Measurements from ENCODE around the gene ARHGAP31.
"Not testable (repeated sequence)": the region's sequence is repeated elsewhere in the genome, so short reads cannot be mapped to it uniquely, and the experiment has no call there.

ARHGAP31 gene

DNA sequence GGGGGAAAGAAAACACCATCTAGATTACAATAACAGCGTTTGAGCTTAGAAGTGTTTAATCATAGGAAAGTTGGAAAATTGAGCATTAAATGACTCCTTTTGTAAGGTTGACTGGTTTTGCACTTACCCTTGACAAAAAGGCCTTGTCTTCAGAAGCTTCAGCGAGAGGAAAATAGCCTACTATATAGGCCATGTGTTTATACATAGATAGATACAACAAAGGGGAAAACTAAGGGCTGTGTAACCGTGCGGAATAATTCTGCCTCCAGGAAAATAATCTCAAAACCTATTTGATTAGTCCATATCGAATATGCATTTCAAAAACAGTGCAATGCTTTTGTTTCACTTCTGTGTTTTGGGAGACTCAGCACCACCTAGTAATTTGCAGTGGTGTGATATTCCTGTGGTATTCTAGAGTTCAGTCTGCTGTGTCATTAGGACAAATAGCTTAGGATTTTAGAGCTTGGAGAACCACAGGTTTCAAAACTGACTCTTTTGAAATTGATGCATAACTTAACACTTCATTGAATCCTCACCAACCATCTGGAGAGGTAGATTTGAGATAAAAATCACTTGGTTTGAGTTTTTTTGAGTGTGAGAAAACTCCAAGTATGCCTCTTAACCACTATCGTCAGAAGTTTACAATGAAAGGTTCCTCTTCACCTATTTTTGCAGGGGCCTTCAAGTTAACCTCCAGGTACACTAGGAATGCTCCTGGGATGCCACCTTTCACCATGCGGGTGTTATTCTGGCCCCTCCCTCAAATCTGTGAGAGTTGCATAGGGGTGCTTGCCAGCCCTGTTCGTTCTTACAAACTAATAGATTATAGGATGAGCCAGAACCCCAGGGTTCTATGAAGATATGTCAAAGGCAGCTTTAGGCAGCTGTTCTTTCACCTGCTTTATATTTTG, 1.9 kb downstream of the ARHGAP31 start:
- DNase-seq (ENCODE audit: low read depth): peak; percentile 62

DNA sequence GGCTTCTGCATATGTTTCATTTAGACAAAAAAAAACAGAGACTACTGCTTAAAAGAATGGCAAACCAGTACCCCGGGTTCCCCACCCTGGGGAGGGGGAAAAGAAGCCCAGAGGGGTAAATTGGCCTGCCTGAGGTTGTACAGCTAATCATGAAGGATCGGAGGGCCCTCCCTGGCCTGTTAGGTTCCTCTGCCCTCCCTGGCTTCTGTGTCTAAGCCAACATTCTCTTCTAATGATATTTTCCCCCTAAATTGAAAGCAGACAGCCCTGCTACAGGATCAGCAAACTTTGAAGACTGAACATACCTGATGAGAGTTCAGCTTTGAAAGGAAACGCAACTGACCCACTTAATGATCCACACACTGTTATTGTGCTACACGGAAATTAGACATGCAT, 2.5 kb downstream of the ARHGAP31 start:
- no peak for DNase-seq (ENCODE audit: low read depth)

DNA sequence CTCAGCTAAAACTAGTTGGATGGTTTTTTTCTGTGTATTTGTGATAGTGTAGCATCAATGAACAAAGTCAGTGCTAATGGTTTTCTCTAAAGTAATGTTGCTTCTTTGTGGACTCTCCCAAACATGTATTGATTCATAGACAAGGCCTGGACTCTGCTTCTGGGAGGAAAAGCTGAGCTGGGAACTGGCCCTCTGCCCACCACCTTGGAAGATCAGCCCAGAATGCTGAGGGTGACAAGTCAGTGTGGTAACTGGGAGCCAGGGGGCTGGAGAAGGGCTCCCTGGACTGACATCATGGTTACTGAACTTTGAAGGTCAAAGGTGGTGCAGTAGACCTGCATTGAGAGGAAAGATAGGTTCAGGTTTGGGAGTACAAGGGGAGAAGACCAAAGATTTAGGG, 3.0 kb downstream of the ARHGAP31 start:
- DNase-seq (ENCODE audit: low read depth): peak; percentile 70

DNA sequence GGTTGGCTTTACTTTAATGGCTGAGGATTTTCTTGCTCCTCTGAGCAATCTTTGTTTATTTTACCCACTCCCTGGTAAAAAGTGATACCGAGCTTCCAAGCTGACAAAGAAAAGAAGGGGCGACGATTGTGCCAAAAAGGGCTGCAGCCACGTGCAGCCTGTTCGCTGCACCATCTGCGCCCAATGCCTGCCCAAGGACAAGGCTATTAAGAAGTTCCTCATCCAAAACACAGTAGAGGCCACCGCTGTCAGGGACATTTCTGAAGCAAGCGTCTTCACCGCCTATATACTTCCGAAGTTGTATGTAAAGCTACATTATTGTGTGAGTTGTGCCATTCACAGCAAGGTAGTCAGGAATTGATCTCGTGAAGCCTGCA, 4.4 kb downstream of the ARHGAP31 start:
- no peak for DNase-seq (ENCODE audit: low read depth)

DNA sequence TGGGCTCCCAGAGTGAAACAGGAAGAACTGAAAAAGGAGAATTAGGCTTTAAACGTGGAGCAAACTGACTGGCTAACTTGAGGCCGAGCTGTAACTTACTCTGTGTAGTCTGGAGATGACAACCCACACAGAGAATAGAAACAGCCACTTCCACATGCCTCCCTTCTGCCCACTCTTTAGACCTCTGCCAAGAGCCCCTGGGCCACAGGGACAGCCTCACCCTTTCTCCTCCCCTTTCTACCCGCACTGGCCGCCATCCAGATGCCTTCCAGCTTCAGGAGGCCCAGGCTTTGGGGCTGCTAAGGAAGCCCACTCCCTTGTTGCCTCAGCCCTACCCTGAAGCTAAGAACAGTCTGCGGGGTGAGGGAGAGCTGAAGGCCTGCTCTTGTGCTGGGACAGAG, 6.8 kb downstream of the ARHGAP31 start:
- DNase-seq (ENCODE audit: low read depth): no peak

DNA sequence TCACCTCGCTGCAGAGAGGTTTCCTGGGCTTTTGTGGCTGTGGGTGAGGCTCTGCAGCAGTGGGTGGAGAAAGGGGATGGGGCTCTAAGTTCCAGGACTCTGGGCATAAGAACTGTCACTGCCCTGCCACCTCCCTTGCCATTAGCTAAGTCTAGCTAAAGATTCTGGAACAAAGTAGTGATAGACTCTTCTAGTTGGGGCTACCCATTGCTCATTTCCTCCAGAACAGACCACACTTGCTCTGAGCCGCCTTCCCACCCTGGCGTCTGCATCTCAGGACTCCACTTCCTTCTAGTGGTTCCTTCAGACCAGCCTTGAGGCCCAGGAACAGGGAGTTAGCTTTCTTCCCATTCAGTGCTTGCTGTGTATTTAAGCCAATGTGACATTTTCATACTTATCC, 7.5 kb downstream of the ARHGAP31 start:
- no peak for DNase-seq (ENCODE audit: low read depth)

DNA sequence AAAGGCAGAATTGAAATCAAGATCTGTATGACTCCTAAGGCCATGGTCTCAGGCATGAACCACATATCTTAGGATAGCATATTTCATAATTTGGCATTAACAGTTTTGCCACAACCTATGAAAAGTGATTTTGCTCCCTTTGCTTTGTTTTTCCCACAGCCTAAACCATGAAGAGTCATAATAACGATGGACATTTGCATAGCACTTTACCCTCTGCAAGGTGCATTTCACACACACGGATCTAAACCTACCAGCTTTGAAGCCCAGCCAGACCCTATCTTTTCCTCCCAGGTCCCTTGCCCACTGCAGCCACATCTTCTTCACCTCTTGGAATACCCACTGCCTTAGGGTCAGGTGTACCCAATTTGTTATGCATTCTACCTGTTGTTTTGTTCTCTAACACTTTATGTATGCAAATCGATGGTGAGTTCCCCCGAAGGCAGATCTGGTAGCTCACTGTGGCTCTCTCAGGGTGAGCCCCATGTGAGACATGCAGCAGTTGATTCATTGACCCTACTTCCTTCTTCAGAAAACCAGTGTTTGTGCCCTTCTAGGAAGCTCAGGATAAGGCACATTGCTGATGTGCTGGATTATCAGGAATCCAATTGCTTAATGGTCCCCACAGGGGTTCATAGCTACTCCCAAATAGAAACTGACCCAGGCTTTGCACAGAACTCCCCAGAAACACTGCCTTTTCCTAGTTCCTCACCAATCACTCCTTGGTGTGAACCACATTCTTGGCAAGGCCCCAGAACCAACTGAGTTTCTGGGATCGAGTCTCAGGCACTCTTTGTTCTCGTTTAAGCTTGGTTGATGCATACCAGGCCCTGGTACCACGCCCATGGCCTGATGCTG, 8.7 kb downstream of the ARHGAP31 start:
- no peak for DNase-seq (ENCODE audit: low read depth)

- DNase-seq (ENCODE audit: low read depth): peak; percentile 87
These were observed 10.1 kb downstream of the ARHGAP31 start for GRCh38 chr3:119304201-119304713.

DNA sequence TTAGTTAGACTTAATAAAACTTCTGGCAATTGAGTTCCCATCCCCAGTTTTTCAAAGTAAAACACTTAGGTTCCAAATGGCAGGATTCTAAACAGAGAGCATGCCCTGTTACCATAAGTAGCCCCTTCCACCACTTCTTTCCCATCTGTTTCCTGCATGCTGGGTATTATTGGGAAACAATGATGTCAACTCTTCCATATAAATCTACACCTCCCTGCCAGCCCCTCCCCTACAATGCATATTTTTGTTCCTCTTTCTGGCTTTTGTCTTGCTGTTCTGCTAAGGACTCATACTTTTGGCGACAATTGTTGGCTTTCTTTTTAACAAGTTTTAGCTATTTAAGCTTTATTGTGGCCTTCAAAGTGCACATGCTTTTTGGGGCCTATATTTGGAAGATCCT, 11.1 kb downstream of the ARHGAP31 start:
- DNase-seq (ENCODE audit: low read depth): no peak

GRCh38 chr3:119306378-119306777, 12.2 kb downstream of the ARHGAP31 start:
- not testable (repeated sequence) for DNase-seq (ENCODE audit: low read depth)

- DNase-seq (ENCODE audit: low read depth): no peak
These were observed 14.2 kb downstream of the ARHGAP31 start for GRCh38 chr3:119308355-119308754.

DNA sequence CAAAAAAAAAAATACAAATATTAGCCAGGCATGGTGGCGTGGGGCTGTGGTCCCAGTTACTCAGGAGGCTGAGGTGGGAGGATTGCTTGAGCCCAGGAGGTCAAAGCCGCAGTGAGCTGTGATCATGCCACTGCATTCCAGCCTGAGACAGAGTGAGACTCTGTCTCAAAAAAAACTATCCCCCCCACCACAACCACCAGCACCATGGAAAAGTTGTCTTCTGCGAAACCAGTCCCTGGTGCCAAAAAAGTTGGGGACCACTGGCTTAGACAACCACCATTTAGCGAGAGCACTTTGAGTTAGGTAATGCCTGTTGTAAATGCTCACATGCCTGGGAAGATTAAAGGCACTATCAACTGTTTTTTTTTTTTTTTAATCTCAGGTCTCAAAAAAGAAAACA, 15.4 kb downstream of the ARHGAP31 start:
- peak; percentile 25 for DNase-seq (ENCODE audit: low read depth)

DNA sequence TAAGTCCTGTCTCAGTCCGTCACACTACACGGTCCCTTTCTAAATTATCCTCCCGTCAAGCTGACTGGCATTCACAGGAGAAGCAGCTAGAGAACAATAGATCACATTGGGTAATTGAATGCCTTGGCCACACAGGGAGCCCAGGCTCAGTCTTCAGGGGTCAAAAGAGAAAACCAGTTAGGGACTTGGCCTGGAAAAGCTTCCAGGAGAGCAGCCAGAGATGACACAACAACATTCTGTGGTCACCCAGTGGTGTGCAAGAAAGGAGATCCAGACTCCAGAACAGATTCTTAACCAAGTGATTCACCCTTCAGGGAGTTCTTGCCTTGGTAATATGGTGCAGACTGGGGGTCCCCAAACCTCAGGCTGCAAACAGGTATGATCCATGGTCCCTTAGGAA, 15.9 kb downstream of the ARHGAP31 start:
- DNase-seq (ENCODE audit: low read depth): peak; percentile 99

DNA sequence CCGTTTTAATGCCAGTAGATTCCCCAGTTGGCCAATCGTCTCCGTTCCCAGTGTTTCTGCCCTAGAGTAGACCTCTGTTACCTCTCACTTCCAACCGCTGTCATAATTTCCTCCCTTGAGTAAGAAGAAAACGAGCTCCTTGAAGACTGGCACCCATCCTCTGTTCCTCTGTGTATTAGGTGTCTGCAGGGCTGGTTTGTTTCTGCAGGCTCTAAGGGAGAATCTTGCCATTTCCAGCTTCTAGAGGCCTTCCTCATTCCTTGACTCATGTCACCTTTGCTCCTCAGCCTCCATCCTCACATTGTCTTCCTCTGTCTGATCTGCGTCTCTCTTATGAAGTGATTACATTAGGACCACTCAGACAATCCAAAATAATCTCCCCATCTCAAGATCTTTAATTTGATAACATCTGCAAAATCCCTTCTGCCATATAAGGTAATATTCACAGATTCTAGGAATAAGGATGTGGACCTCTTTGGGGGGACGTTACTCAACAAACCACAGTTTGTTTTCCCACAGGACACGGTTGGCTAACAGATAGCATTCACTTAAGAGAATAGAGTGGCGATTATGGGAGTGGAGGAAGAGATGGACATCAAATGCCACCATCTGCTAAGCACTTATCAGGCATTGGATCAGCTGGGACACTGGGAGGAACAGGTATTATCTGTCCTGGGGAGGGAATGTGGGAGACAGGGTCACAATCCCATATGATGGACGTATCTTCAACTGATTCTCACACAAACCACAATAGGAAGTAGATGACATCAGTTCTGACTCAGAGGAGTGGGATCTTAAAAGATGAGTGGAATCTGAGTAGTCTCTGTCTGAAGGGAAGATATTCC, 17.1 kb downstream of the ARHGAP31 start:
- DNase-seq (ENCODE audit: low read depth): peak; percentile 92

DNA sequence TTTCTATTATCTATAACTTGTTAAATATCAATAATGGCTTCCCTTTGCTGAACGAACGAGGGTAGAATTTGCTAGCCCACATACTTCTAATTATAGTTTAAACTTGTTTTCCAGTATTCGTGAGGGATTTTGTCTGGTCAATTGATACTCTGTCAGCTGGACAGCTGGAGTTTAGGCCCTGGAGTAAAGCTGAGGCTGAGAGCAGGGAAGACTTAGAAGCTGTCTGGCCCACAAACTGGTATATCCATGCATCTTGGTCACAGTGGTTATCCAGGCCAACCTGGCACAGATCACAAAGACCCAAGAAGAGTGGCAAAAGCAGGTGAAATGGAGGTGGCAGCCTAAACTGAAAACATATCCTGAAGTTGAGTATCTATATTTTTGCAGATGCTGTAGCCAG, 19.3 kb downstream of the ARHGAP31 start:
- no peak for DNase-seq (ENCODE audit: low read depth)

- DNase-seq (ENCODE audit: low read depth): no peak
These were observed 20.6 kb downstream of the ARHGAP31 start for GRCh38 chr3:119314821-119315220.

DNA sequence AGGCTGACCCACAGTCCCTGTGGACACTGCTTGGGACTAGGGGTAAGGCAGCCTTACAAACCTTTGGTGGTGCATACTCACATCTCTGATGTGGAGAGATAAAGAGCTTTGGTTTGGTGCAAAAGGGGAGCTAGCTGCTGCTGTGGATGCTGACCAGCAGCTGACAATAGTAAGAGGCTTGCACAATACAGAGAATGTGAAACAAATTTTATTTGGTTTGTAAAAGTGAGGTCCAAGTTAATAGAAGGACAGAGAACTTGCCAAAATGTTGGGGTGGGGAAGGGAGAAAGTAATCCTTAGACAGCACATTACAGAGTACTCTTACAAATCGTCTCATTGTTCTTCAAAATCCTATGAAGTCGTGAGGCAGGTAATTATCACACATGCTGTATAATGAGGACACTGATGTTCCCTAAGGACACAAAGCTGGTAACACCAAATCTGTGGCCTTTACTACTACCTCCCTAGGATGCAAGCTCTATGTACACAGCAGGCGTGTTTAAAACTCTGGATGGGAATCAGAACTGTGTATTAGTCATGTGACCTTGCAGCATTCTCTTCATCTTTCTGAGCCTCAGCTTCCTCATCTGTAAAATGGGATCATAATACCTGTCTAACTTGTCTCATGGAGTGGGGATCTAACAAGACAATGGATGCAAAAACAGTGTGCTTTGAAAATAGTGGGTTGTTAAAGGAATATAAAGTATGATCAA, 21.6 kb downstream of the ARHGAP31 start:
- DNase-seq (ENCODE audit: low read depth): peak; percentile 36

DNA sequence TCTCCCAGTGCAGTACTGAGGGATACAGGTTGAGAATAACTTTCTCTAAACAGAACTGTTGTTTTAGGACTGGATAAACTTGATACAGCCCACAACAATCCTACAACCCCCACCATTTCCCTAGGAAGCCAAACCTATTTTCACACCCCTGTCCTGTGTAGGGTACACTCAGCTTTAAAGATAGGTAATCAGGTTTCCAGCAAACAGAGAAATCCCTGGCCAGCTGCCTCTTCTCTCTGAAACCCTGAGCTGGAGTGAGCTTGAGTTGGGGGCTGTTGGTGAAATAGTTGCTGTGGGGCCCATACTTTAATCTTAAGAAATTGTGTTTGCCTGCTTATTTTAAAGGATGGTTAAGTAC, 22.1 kb downstream of the ARHGAP31 start:
- no peak for DNase-seq (ENCODE audit: low read depth)

DNA sequence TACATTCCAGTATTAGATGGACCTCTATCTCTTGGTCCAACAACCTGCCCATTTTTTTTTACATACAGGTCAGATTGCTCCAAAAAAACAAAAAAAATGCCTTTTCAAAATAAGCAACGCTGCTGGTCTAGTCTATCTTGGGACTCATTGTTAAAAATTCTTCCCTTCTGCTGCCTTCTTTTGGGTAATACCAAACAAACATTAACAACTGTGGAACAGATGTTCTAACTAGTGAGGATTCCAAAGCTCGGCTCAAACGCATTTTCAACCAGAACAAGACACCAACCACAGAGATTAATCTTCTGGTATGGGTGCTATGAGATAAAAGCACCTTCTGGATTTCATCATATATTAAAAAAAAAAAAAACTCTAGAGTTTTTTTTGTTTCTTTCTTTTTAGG, 24.7 kb downstream of the ARHGAP31 start:
- DNase-seq (ENCODE audit: low read depth): peak; percentile 91

DNA sequence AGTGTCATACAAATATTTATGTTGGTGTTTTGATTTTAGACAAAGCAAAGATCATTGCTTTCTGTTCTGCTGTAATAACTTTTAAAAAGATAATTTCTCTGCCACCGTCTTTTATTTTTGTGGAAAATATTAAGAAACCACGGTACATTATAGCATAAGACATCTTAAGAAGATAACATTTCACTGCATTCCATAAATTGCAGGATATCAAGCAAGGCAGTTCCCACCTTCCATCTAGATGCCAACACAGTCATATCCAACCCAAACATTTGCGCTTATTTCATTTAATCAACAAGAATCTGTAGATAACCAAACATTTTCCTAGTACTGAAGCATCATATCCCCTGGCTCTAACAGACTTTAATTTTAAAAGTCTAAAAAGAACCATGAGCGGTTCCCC, 25.1 kb downstream of the ARHGAP31 start:
- peak; percentile 38 for DNase-seq (ENCODE audit: low read depth)

DNA sequence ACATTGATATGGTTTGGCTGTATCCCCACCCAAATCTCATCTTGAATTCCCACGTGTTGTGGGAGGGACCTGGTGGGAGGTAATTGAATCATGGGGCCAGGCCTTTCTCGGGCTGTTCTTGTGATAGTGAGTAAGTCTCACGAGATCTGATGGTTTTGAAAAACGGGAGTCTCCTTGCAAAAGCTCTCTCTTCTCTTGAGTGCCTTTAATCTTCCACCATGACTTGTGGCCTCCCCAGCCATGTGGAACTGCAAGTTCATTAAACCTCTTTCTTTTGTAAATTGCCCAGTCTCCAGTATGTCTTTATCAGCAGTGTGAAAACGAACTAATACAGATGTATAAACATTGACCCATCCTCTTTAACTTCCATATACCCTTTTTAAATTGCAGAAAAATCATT, 26.6 kb downstream of the ARHGAP31 start:
- DNase-seq (ENCODE audit: low read depth): not testable (repeated sequence)
